Loucy (cell line): ENCODE data around the gene RPLP1.

Experiments
- EZH2phosphoT487 ChIP-seq: fragments of 200-600 bp; IDR thresholded peaks from 2 replicates; pipeline ENCODE4 v1.6.1; 2018; ENCODE audit warnings: antibody characterized with exemption, mild to moderate bottlenecking, moderate library complexity, borderline replicate concordance
- TF ChIP-seq, protein P1 (sequence below): fragments of 200-600 bp; sonication (generic); conservative IDR thresholded peaks from 2 replicates; pipeline ENCODE4 v1.5.1; 2014; ENCODE audit warnings: mild to moderate bottlenecking, antibody characterized with exemption, low read length

DNA sequence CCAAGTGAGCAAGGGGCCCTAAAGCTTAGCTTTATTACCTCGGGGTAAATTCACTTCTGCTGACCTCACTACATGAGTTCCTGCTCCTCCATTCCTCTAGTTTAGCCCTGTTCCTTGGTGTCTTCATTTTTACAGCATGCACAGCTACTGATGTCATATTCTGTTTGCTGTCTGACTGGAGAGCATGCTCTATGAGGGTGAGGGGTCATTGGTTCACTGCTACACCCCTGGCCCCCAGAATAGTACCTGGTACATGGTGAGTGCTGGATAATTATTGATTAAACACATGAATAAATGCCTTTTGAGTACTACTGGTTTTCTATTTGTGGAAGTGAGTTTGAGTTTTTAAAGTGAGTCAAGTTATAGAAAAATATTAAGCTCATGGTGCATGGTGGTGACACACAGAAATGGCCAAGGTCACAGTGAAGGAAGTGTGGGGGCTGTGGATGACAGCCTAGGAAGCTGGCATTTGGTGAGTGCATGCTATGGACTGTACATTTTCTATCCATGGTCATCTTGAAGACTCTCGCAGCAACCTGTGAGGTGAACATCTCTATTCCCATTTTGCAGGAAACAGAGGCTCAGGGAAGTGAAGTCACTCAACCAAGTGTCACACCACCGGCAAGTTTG is 34.0 kb downstream of the RPLP1 start:
- TF ChIP-seq EZH2phosphoT487, result no peak
- TF ChIP-seq, protein P1, sequence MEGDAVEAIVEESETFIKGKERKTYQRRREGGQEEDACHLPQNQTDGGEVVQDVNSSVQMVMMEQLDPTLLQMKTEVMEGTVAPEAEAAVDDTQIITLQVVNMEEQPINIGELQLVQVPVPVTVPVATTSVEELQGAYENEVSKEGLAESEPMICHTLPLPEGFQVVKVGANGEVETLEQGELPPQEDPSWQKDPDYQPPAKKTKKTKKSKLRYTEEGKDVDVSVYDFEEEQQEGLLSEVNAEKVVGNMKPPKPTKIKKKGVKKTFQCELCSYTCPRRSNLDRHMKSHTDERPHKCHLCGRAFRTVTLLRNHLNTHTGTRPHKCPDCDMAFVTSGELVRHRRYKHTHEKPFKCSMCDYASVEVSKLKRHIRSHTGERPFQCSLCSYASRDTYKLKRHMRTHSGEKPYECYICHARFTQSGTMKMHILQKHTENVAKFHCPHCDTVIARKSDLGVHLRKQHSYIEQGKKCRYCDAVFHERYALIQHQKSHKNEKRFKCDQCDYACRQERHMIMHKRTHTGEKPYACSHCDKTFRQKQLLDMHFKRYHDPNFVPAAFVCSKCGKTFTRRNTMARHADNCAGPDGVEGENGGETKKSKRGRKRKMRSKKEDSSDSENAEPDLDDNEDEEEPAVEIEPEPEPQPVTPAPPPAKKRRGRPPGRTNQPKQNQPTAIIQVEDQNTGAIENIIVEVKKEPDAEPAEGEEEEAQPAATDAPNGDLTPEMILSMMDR, result no peak
